WERI-Rb-1 (cell line): ENCODE data around the gene ELOVL6.

Experiments
- DNase-seq: peaks from one replicate; pipeline ENCODE4 v3.0.0-alpha.2; 2020
- H3K27ac ChIP-seq: fragments of 250-450 bp; sonication (Bioruptor Pico); 2 replicates; pipeline ENCODE4 v1.5.1; 2020; ENCODE audit warnings: mild to moderate bottlenecking, moderate library complexity
- H3K27me3 ChIP-seq: fragments of 250-450 bp; sonication (Bioruptor Pico); 2 replicates; pipeline ENCODE4 v1.5.1; 2021; ENCODE audit warnings: mild to moderate bottlenecking, low read depth, moderate library complexity; ENCODE audit not compliant: insufficient read depth, severe bottlenecking
- H3K36me3 ChIP-seq: fragments of 250-450 bp; sonication (Bioruptor Pico); 2 replicates; pipeline ENCODE4 v1.5.1; 2020; ENCODE audit warnings: mild to moderate bottlenecking, moderate library complexity
- H3K4me3 ChIP-seq: 2 replicates; pipeline ENCODE4 v1.5.1; 2011; ENCODE audit warnings: low read depth, mild to moderate bottlenecking, control low read depth, low read length
- H3K9me3 ChIP-seq: fragments of 250-450 bp; sonication (Bioruptor Pico); 2 replicates; pipeline ENCODE4 v1.5.1; 2021; ENCODE audit warnings: mild to moderate bottlenecking, moderate library complexity; ENCODE audit not compliant: severe bottlenecking
- CTCF ChIP-seq: IDR thresholded peaks from 2 replicates; pipeline ENCODE4 v1.5.1; 2011; ENCODE audit warnings: low read depth, mild to moderate bottlenecking, control low read depth, inconsistent platforms, low read length

ELOVL6 gene

GRCh38 chr4:110184140-110184790 lies 14.2 kb downstream of the ELOVL6 start:
- no peak for TF ChIP-seq CTCF
- Histone ChIP-seq H3K36me3 (no peaks in the 10 kb centered on the region), H3K9me3 (no peaks in the 10 kb centered on the region), H3K4me3 (no peak overlapping the region), H3K27me3 (no peaks in the 10 kb centered on the region), H3K27ac (no peak overlapping the region)
- no peak for DNase-seq

- Histone ChIP-seq H3K27me3 (no peaks in the 10 kb centered on the region), H3K27ac (no peak overlapping the region), H3K4me3 (no peak overlapping the region), H3K9me3 (no peaks in the 10 kb centered on the region), H3K36me3 (no peaks in the 10 kb centered on the region)
- no peak for TF ChIP-seq CTCF
- DNase-seq, result no peak
These were observed 14.8 kb downstream of the ELOVL6 start for GRCh38 chr4:110183643-110184042.

- no peak for TF ChIP-seq CTCF
- H3K27me3 ChIP-seq, result no peaks in the 10 kb centered on the region
- DNase-seq, result no peak
- H3K4me3 ChIP-seq, result no peak overlapping the region
- H3K9me3 ChIP-seq, result no peaks in the 10 kb centered on the region
- H3K27ac ChIP-seq, result no peak overlapping the region
- no peaks in the 10 kb centered on the region for H3K36me3 ChIP-seq
These were observed 15.4 kb downstream of the ELOVL6 start for GRCh38 chr4:110183058-110183457.

GRCh38 chr4:110181890-110182289 lies 16.5 kb downstream of the ELOVL6 start:
- Histone ChIP-seq H3K4me3 (no peak overlapping the region), H3K9me3 (no peaks in the 10 kb centered on the region), H3K27ac (no peak overlapping the region), H3K36me3 (no peaks in the 10 kb centered on the region), H3K27me3 (no peaks in the 10 kb centered on the region)
- no peak for DNase-seq
- TF ChIP-seq CTCF, result no peak

- no peak overlapping the region for H3K27ac ChIP-seq
- H3K36me3 ChIP-seq, result no peaks in the 10 kb centered on the region
- no peak for DNase-seq
- H3K4me3 ChIP-seq, result no peak overlapping the region
- no peak for TF ChIP-seq CTCF
- H3K27me3 ChIP-seq, result no peaks in the 10 kb centered on the region
- H3K9me3 ChIP-seq, result no peaks in the 10 kb centered on the region
These were observed 22.8 kb downstream of the ELOVL6 start for GRCh38 chr4:110175634-110176033.

GRCh38 chr4:110172972-110173371 lies 25.4 kb downstream of the ELOVL6 start:
- no peak overlapping the region for H3K4me3 ChIP-seq
- no peaks in the 10 kb centered on the region for H3K36me3 ChIP-seq
- H3K27me3 ChIP-seq, result no peaks in the 10 kb centered on the region
- TF ChIP-seq CTCF, result no peak
- no peak overlapping the region for H3K27ac ChIP-seq
- H3K9me3 ChIP-seq, result no peaks in the 10 kb centered on the region
- DNase-seq, result no peak
